ENCODE data around the gene SERTAD1.
A peak's percentile ranks its signal among the peaks of the same experiment; 100 is the strongest.

The SERTAD1 gene

GRCh38 chr19:40444825-40445312 is 19.1 kb upstream of the SERTAD1 start:
- H3K9ac ChIP-seq (ENCODE audit: low read length), result peak overlapping the region; percentile 81
- H3K79me2 ChIP-seq (ENCODE audit: insufficient read depth, low read length), result peaks cover 10% of the 10 kb centered on the region
- peak overlapping the region; percentile 88 for H3K4me2 ChIP-seq (ENCODE audit: low read depth, low read length, poor library complexity, severe bottlenecking)
- no peak overlapping the region for H3K27ac ChIP-seq (ENCODE audit: low read depth, low read length)
- H4K20me1 ChIP-seq (ENCODE audit: low read depth, low read length), result no peaks in the 10 kb centered on the region
- H3F3A ChIP-seq (ENCODE audit: insufficient read depth), result peaks cover 5% of the 10 kb centered on the region
- no peaks in the 10 kb centered on the region for H3K27me3 ChIP-seq (ENCODE audit: low read length)
- no peaks in the 10 kb centered on the region for H3K9me3 ChIP-seq (ENCODE audit: insufficient read depth, low read length)
- H3K9me2 ChIP-seq (replicated peaks; ENCODE audit: insufficient read depth, low read length), result no peaks in the 10 kb centered on the region
- TF ChIP-seq CTCF (IDR thresholded peaks at IDR 0.05; ENCODE audit: insufficient read depth, low read length, poor library complexity, severe bottlenecking), result peak; percentile 17
- TF ChIP-seq EZH2phosphoT487 (conservative IDR thresholded peaks at IDR 0.05; ENCODE audit: low read length), result no peak
- H3K4me3 ChIP-seq (ENCODE audit: insufficient read depth, low read length, poor library complexity, severe bottlenecking), result peak overlapping the region; percentile 85
- H3K36me3 ChIP-seq (ENCODE audit: low read length), result no peaks in the 10 kb centered on the region
- H2AFZ ChIP-seq (ENCODE audit: low read depth, low read length, severe bottlenecking), result peak overlapping the region; percentile 98

GRCh38 chr19:40444000-40444824 is 18.4 kb upstream of the SERTAD1 start, which contains the start of gene SERTAD3:
TSS of gene SERTAD3 (minus strand) at chr19:40444335. CDS start at chr19:40442080, 2,255 bp downstream.
- peak within 1 kb of the TSS; percentile 98 for H2AFZ ChIP-seq (ENCODE audit: low read depth, low read length, severe bottlenecking)
- H3F3A ChIP-seq (ENCODE audit: insufficient read depth), result peaks cover 5% of the 10 kb centered on the region
- H4K20me1 ChIP-seq (ENCODE audit: low read depth, low read length), result no peaks in the 10 kb centered on the region
- peak within 1 kb of the TSS; percentile 88 for H3K4me2 ChIP-seq (ENCODE audit: low read depth, low read length, poor library complexity, severe bottlenecking)
- peak within 1 kb of the TSS; percentile 82 for H3K27ac ChIP-seq (ENCODE audit: low read depth, low read length)
- peaks cover 10% of the 10 kb centered on the region for H3K79me2 ChIP-seq (ENCODE audit: insufficient read depth, low read length)
- H3K9me2 ChIP-seq (replicated peaks; ENCODE audit: insufficient read depth, low read length), result no peaks in the 10 kb centered on the region
- TF ChIP-seq CTCF (IDR thresholded peaks at IDR 0.05; ENCODE audit: insufficient read depth, low read length, poor library complexity, severe bottlenecking) (no peak), EZH2phosphoT487 (conservative IDR thresholded peaks at IDR 0.05; ENCODE audit: low read length) (no peak)
- H3K9me3 ChIP-seq (ENCODE audit: insufficient read depth, low read length), result no peaks in the 10 kb centered on the region
- H3K36me3 ChIP-seq (ENCODE audit: low read length), result no peaks in the 10 kb centered on the region
- no peaks in the 10 kb centered on the region for H3K27me3 ChIP-seq (ENCODE audit: low read length)
- peak within 1 kb of the TSS; percentile 85 for H3K4me3 ChIP-seq (ENCODE audit: insufficient read depth, low read length, poor library complexity, severe bottlenecking)
- peak within 1 kb of the TSS; percentile 81 for H3K9ac ChIP-seq (ENCODE audit: low read length)

- Histone ChIP-seq H3K9me2 (replicated peaks; ENCODE audit: insufficient read depth, low read length) (no peaks in the 10 kb centered on the region), H3K4me2 (ENCODE audit: low read depth, low read length, poor library complexity, severe bottlenecking) (peak overlapping the region; percentile 83), H4K20me1 (ENCODE audit: low read depth, low read length) (no peaks in the 10 kb centered on the region), H3F3A (ENCODE audit: insufficient read depth) (peaks cover 5% of the 10 kb centered on the region), H3K36me3 (ENCODE audit: low read length) (no peaks in the 10 kb centered on the region), H3K79me2 (ENCODE audit: insufficient read depth, low read length) (peaks cover 10% of the 10 kb centered on the region), H3K9ac (ENCODE audit: low read length) (peak overlapping the region; percentile 81), H3K27ac (ENCODE audit: low read depth, low read length) (peak overlapping the region; percentile 82), H3K27me3 (ENCODE audit: low read length) (no peaks in the 10 kb centered on the region), H2AFZ (ENCODE audit: low read depth, low read length, severe bottlenecking) (peak overlapping the region; percentile 20), H3K9me3 (ENCODE audit: insufficient read depth, low read length) (no peaks in the 10 kb centered on the region), H3K4me3 (ENCODE audit: insufficient read depth, low read length, poor library complexity, severe bottlenecking) (peak overlapping the region; percentile 85)
- no peak for TF ChIP-seq CTCF (IDR thresholded peaks at IDR 0.05; ENCODE audit: insufficient read depth, low read length, poor library complexity, severe bottlenecking)
- no peak for TF ChIP-seq EZH2phosphoT487 (conservative IDR thresholded peaks at IDR 0.05; ENCODE audit: low read length)
These were observed 17.6 kb upstream of the SERTAD1 start for GRCh38 chr19:40443131-40443999.

All from SU-DHL-6 (cell line).